Breast epithelium (tissue), 3 donors: Measurements from ENCODE around the gene PLCH1.

Source experiments
- POLR2A ChIP-seq: fragments of 450-650 bp; IDR thresholded peaks from one replicate; pipeline ENCODE4 v1.6.1; 2016; ENCODE audit warnings: antibody characterized with exemption, mild to moderate bottlenecking, moderate library complexity
- POLR2AphosphoS5 ChIP-seq, 3 donors: sonication (generic); formaldehyde crosslinking; IDR thresholded peaks; one replicate each; pipeline ENCODE4 v1.6.1; 2017; ENCODE audit warnings: antibody characterized with exemption in 3 of 3
- TF ChIP-seq, protein P1 (sequence below), 3 donors: fragments of 450-650 bp; IDR thresholded peaks; one replicate each; pipeline ENCODE4 v1.5.1; 2016 to 2017; ENCODE audit warnings: antibody characterized with exemption in 3 of 3, mild to moderate bottlenecking in 3 of 3, moderate library complexity in 3 of 3

DNA sequence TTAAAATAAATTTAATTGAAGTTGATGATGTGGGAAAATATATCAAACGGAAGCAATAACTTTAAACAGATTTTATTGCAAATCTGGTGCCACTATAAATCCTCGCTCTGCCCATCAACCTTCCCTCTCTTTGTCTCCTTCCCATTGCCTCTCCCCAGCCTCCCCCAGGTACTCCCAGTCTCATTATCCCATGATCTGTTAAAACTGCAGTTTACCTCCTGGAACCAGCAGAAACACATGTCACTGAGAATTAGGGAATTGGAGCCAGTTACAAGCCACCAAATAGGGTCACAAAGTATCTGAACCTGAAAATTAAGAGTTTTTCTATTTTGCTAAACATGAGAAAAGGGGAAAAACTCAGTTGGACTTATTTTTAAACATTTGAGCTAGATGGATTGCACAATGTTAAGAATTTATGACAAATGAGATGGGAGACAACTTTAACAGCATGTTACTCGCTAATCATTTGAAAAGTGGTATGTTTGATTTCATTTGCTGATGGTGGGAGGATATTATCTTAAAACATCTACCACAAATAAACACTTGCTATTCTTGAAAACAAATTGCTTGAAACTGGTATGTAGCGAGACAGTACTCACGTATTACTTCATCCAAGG lies 2.4 kb downstream of the PLCH1 start:
- TF ChIP-seq, protein P1, sequence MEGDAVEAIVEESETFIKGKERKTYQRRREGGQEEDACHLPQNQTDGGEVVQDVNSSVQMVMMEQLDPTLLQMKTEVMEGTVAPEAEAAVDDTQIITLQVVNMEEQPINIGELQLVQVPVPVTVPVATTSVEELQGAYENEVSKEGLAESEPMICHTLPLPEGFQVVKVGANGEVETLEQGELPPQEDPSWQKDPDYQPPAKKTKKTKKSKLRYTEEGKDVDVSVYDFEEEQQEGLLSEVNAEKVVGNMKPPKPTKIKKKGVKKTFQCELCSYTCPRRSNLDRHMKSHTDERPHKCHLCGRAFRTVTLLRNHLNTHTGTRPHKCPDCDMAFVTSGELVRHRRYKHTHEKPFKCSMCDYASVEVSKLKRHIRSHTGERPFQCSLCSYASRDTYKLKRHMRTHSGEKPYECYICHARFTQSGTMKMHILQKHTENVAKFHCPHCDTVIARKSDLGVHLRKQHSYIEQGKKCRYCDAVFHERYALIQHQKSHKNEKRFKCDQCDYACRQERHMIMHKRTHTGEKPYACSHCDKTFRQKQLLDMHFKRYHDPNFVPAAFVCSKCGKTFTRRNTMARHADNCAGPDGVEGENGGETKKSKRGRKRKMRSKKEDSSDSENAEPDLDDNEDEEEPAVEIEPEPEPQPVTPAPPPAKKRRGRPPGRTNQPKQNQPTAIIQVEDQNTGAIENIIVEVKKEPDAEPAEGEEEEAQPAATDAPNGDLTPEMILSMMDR (IDR thresholded peaks at IDR 0.05): no peak
- TF ChIP-seq POLR2A (no peak), POLR2AphosphoS5 (IDR thresholded peaks at IDR 0.05) (no peak)
